Measurements from ENCODE around the gene HSPBAP1.

The HSPBAP1 gene

DNA sequence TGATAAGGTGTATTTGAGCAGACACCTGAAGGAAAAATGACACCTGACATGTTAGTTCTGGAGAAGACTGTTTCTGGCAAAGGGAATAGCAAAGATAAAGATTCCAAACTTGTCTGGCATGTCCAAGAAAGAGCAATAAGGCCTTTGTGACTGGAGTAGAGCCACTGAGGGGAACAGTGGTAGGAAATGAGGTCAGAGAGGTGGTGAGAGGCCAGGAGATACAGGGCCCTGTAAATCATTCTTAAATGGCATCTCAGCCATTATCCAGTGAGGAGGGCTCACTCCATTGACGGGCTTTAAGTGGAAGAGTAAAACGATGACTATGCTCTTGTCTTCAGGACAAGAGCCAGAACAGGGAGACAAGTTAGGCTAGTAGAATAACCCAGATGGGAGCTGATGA, 5.7 kb upstream of the HSPBAP1 start:
- ChIA-PET POLR2A (no interaction called here), CTCF (no interaction called here)

DNA sequence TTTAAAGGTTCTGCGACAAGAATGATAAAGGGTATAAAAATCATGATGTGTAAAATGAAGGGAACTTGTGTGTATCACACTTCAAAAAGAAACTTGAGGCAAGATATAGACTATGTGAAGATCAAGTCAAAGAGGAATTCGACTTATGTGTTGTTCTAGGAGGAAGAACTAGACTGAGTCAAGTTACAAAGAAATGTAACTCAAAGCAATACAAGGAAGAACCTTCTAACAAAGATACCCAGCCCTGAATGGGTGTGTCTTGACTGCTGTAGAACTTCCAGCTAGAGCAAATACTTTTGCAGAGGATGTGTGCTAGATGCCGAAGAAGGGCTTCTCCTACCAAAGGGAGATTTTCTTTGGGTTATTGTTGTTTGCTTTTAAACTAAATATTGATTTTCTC, 3.7 kb upstream of the HSPBAP1 start:
- no peak for DNase-seq (ENCODE audit: extremely low spot score)
- no peak for TF ChIP-seq CTCF (IDR thresholded peaks at IDR 0.05; ENCODE audit: control extremely low read depth, extremely low read depth, low read depth, missing control alignments)
- POLR2A ChIA-PET = interaction anchor here (0.6 kb wide), 1 partner anchor 110 kb away, joined by 3 read pairs; no protein-coding TSS in a partner anchor
- CTCF ChIA-PET = interaction anchor here (0.7 kb wide), 1 partner anchor 42 kb away, joined by 3 read pairs; no protein-coding TSS in a partner anchor

More for the DNA sequence above, 5.7 kb upstream of the HSPBAP1 start:
- no peak for TF ChIP-seq CTCF (IDR thresholded peaks at IDR 0.05; ENCODE audit: control extremely low read depth, extremely low read depth, low read depth, missing control alignments)
- no peak for DNase-seq (ENCODE audit: extremely low spot score)

- ChIA-PET POLR2A (no interaction called here), CTCF (interaction anchor here (1.4 kb wide), 1 partner anchor 16 kb away, joined by 3 read pairs; no protein-coding TSS in a partner anchor)
- no peak for TF ChIP-seq CTCF (IDR thresholded peaks at IDR 0.05; ENCODE audit: control extremely low read depth, extremely low read depth, low read depth, missing control alignments)
- DNase-seq (ENCODE audit: extremely low spot score) = no peak
Measured at GRCh38 chr3:122795674-122796195, 2.1 kb upstream of the HSPBAP1 start.

DNA sequence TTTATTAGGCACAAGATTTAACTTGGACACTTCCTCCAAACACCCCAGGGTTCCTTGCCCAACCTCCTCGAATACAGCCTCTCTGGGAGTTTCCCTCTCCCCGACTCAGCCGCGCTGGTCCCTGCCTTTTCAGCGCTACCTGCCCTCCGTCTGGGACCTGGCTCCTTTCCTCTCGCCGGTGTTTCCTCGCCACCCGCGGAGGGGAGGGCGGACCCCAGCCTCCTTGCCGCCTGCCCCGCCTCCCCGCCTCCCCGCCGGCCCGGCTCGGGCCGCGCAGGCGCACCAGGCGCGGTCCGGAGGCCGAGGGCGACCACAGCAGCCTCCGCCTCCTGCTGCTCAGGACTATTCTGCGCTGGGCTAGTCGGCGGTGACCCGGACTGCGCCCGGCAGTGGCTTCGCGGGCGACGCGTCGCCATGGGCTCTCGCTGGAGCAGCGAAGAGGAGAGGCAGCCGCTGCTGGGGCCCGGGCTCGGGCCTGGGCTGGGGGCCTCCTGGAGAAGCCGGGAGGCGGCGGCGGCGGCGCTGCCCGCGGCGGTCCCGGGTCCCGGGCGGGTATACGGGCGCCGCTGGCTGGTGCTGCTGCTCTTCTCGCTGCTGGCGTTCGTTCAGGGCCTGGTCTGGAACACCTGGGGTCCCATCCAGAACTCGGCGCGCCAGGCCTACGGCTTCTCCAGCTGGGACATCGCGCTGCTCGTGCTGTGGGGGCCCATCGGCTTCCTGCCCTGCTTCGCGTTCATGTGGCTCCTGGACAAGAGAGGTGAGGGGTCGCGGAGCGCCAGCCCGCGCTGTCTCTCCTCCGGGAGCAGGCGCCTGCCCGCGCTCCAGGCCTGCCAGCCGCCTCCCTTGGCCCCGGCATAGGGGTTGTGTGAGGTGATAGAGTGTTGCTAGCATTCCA, 1.4 kb upstream of the HSPBAP1 start, which contains the start of gene SLC49A4:
Gene SLC49A4, plus strand, starts transcription at position 291 of the 895 bp plus-strand sequence. Its CDS starts 124 bp downstream, at position 415.
- DNase-seq (ENCODE audit: extremely low spot score) = peak; percentile 93
- TF ChIP-seq CTCF (IDR thresholded peaks at IDR 0.05; ENCODE audit: control extremely low read depth, extremely low read depth, low read depth, missing control alignments) = no peak
- ChIA-PET CTCF (interaction anchor here (1.4 kb wide), 1 partner anchor 16 kb away, joined by 3 read pairs; no protein-coding TSS in a partner anchor), POLR2A (no interaction called here)

DNA sequence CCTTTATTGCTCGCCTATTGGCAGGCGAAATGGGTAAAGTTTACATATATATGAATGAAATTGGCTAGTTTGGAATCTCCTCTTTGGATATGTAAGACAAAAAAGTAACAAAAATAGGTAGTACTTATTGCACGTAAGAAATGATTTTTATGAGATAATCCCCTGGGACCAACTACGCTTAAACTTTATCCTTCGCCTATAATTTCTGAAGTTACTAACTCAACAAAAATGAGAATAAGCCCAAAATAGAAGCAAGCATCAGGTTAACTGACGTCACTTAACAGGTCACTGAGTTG, 800 bp upstream of the HSPBAP1 start:
- CTCF ChIA-PET = interaction anchor here (1.0 to 1.2 kb wide), 3 partner anchors 10 to 233 kb away, joined by 3 to 6 read pairs (median 3); partner anchors contain the start of gene SEMA5B
- POLR2A ChIA-PET = no interaction called here
- no peak for TF ChIP-seq CTCF (IDR thresholded peaks at IDR 0.05; ENCODE audit: control extremely low read depth, extremely low read depth, low read depth, missing control alignments)
- DNase-seq (ENCODE audit: extremely low spot score) = no peak

GRCh38 chr3:122789585-122790273, 3.9 kb downstream of the HSPBAP1 start:
- no peak for DNase-seq (ENCODE audit: extremely low spot score)
- no peak for TF ChIP-seq CTCF (IDR thresholded peaks at IDR 0.05; ENCODE audit: control extremely low read depth, extremely low read depth, low read depth, missing control alignments)
- POLR2A ChIA-PET = no interaction called here
- CTCF ChIA-PET = no interaction called here
